Measurements from ENCODE around the gene MED26. TPM values are rescaled to one million over a fixed set of nuclear protein-coding genes. Genes with fewer than 3 reads are reported as not detected.

The MED26 gene
- total RNA-seq, 1 donor from 2014 or later, result 15.0 TPM

DNA sequence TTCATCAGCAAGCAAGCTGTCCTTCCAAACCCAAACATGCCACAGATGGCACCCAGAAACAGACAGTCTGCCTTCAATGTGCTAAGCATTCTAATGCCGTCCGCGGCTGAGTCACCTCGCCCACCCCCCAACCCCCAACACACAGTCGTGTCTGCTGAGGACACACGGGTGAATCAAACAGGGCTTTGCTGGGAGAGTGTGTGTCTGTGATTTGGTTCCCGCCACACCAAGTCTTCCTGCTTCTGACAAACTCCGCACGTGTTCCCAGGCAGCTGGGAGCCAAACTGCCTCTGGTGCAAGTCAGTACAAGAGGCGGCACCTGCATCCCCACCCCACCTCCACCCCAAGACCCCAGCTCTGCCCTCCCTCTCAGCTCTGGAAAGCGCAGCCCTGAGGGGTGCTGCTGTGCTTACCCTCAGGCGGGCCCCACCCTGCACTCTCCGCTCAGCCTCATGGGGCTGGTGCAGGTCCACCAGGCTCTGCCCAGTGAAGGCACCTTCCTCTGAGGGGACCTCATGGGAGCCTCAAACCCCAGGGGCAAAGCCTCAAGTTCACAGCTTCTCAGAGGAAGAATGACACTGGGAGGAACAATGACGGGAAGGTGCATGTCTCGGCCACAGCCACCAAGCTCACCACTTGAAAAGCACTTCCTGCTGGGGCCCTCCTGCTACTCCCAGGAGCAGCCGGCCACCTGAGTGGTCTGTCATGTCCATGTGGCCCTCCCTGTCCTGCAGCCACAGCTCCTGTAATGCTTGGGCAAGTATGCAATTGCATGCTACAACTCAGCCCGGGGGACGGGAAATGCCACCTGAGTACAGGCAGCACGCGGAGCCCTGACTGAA is 40.8 kb downstream of the MED26 start:
- no peak overlapping the region for H3K27ac ChIP-seq (ENCODE audit: low read depth, low read length)
- no peak overlapping the region for H3K4me3 ChIP-seq (ENCODE audit: insufficient read depth, low read depth, low read length)
- H4K20me1 ChIP-seq (ENCODE audit: insufficient read depth, low read length), result peaks cover 97% of the 10 kb centered on the region
- peaks cover 98% of the 10 kb centered on the region for H3K79me2 ChIP-seq (ENCODE audit: insufficient read depth, low read length)
- H3K9me3 Mint-ChIP-seq (ENCODE audit: unreplicated experiment), result no peaks in the 10 kb centered on the region
- TF ChIP-seq, protein P1, sequence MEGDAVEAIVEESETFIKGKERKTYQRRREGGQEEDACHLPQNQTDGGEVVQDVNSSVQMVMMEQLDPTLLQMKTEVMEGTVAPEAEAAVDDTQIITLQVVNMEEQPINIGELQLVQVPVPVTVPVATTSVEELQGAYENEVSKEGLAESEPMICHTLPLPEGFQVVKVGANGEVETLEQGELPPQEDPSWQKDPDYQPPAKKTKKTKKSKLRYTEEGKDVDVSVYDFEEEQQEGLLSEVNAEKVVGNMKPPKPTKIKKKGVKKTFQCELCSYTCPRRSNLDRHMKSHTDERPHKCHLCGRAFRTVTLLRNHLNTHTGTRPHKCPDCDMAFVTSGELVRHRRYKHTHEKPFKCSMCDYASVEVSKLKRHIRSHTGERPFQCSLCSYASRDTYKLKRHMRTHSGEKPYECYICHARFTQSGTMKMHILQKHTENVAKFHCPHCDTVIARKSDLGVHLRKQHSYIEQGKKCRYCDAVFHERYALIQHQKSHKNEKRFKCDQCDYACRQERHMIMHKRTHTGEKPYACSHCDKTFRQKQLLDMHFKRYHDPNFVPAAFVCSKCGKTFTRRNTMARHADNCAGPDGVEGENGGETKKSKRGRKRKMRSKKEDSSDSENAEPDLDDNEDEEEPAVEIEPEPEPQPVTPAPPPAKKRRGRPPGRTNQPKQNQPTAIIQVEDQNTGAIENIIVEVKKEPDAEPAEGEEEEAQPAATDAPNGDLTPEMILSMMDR (IDR thresholded peaks at IDR 0.05; ENCODE audit: insufficient read depth, low read depth, low read length), result no peak
- H3K27me3 Mint-ChIP-seq (ENCODE audit: low read depth, unreplicated experiment), result no peaks in the 10 kb centered on the region
- H3K9ac ChIP-seq (ENCODE audit: low read length), result peak overlapping the region; percentile 35
- peak overlapping the region; percentile 91 for H3K27ac Mint-ChIP-seq (ENCODE audit: unreplicated experiment)
- DNase-seq (ENCODE audit: low read depth) (peak; percentile 58), FAIRE-seq (no peak)
- H3K4me1 ChIP-seq (ENCODE audit: insufficient read depth, low read length), result peaks cover 52% of the 10 kb centered on the region
- H3K36me3 Mint-ChIP-seq (ENCODE audit: low read depth, unreplicated experiment), result peaks cover 6% of the 10 kb centered on the region
- no peaks in the 10 kb centered on the region for H3K36me3 ChIP-seq (ENCODE audit: insufficient read depth, low read length)
- no peaks in the 10 kb centered on the region for H3K27me3 ChIP-seq (ENCODE audit: insufficient read depth, low read length)
- H3K4me3 Mint-ChIP-seq (ENCODE audit: unreplicated experiment), result peak overlapping the region; percentile 64
- peaks cover 59% of the 10 kb centered on the region for H3K4me1 Mint-ChIP-seq (ENCODE audit: low read depth, unreplicated experiment)
- H3K9me3 ChIP-seq (ENCODE audit: insufficient read depth, low read depth, low read length), result no peaks in the 10 kb centered on the region
- peak overlapping the region; percentile 64 for H3K4me2 ChIP-seq (ENCODE audit: low read length)
- no peak overlapping the region for H2AFZ ChIP-seq (ENCODE audit: low read depth, low read length)

DNA sequence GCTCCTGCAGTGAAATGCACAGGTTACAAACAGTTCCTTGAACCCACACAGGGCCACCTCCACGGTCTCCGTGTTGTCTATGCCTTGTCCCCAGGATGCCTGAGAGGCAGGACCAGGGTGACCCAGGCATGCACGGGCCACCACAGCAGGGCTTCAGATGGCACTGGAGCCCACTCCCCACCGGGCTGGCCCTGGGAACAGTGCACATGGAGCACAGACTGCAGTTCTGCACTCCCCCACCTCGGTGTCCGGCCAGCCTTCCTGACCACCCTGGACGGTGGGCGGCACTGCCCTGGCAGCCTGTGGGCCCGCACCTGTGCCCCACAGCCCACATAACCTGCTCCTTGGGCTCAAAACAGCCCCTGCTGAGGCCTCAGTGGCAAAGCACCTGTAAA is 41.5 kb downstream of the MED26 start:
- Mint-ChIP-seq H3K27ac (ENCODE audit: unreplicated experiment) (peak overlapping the region; percentile 91), H3K4me1 (ENCODE audit: low read depth, unreplicated experiment) (peaks cover 58% of the 10 kb centered on the region), H3K27me3 (ENCODE audit: low read depth, unreplicated experiment) (no peaks in the 10 kb centered on the region), H3K36me3 (ENCODE audit: low read depth, unreplicated experiment) (peaks cover 8% of the 10 kb centered on the region), H3K9me3 (ENCODE audit: unreplicated experiment) (peaks cover 2% of the 10 kb centered on the region), H3K4me3 (ENCODE audit: unreplicated experiment) (no peak overlapping the region)
- Histone ChIP-seq H3K36me3 (ENCODE audit: insufficient read depth, low read length) (no peaks in the 10 kb centered on the region), H4K20me1 (ENCODE audit: insufficient read depth, low read length) (peaks cover 97% of the 10 kb centered on the region), H3K27me3 (ENCODE audit: insufficient read depth, low read length) (no peaks in the 10 kb centered on the region), H3K4me2 (ENCODE audit: low read length) (peak overlapping the region; percentile 64), H3K4me3 (ENCODE audit: insufficient read depth, low read depth, low read length) (no peak overlapping the region), H2AFZ (ENCODE audit: low read depth, low read length) (no peak overlapping the region), H3K79me2 (ENCODE audit: insufficient read depth, low read length) (peaks cover 98% of the 10 kb centered on the region), H3K9ac (ENCODE audit: low read length) (peak overlapping the region; percentile 35), H3K9me3 (ENCODE audit: insufficient read depth, low read depth, low read length) (no peaks in the 10 kb centered on the region), H3K4me1 (ENCODE audit: insufficient read depth, low read length) (peaks cover 48% of the 10 kb centered on the region), H3K27ac (ENCODE audit: low read depth, low read length) (peak overlapping the region; percentile 9)
- DNase-seq (ENCODE audit: low read depth) (no peak), FAIRE-seq (no peak)
- TF ChIP-seq, protein P1 (IDR thresholded peaks at IDR 0.05; ENCODE audit: insufficient read depth, low read depth, low read length), result no peak
- TF ChIP-seq EZH2 (IDR thresholded peaks at IDR 0.05; ENCODE audit: insufficient read depth, low read length), result no peak
